NCI-H146 treated with DMSO at 0.1 percent for 48 hours (cell line): ENCODE data around the gene SLC13A3.

Experiments used
- DNase-seq: peaks from one replicate; lab custom pipeline; 2025; ENCODE audit not compliant: unreplicated experiment; lab: John Stamatoyannopoulos, UW

Gene SLC13A3

DNA sequence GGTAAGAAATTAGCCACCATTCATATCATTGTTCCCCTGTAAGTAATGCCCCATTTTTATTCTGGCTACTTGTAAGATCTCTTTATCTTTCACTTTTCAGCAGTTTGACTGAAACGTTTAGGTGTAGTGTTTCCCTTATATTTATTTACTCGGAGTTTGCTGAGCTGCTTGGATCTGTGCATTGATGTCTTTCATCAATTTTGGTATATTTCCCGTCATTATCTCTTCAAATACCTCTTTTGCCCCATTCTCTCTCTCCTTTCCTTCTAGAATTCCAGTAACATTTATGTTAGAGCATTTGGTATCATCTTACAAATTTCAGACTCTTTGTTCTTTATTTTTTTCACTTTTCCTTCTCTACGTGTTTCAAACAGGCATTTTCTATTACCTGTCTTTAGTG lies 9.2 kb upstream of the SLC13A3 start:
- no peak for DNase-seq

DNA sequence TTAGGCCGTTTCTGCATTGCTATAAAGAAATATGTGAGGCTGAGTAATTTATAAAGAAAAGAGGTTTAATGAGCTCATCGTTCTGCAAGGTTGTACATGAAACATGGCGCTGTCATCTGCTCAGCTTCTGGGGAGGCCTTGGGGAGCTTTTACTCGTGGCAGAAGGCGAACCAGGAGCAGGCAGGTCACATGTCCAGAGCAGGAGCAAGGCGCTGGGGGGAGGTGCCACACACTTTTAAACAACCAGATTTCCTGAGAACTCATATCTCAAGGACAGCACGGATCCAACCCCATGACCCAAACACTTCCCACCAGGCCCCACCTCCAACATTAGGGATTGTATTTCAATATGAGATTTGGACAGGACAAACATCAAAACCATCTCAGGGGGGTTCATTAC lies 6.4 kb upstream of the SLC13A3 start:
- no peak for DNase-seq

DNA sequence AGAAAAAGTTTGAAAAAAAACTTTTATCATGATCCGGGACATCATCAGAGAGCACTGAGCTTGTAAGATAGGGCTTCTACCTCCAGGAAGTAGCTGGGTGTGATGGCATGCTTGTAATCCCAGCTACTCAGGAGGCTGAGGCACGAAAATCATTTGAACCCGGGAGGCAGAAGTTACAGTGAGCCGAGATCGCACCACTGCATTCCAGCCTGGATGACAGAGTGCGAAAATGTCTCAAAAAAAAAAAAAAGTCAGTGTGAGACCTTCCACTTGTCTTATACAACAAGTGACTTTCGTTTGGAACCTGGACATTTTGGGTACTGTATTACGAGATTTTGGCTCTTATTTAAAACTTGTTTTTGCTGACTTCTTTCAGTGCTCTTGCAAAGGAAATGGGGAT lies 5.9 kb upstream of the SLC13A3 start:
- DNase-seq, result no peak

DNA sequence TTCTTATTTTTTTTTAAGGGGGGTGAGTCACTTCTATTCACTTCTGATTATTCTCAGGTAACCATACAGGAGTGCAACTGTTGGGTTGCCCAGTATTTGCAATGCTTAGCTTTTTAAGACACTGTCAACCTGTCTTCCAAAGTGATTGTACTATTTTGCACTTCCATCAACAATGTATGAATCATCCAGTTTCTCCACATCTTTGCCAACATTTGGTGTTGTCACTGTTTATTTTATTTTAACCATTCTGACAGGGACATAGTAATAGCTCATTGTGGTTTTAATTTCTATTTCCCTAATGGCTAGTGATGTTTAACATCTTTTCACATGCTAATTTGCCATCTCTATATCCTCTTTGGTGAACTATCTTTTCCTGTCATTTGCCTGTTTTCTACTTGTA lies 1.4 kb upstream of the SLC13A3 start:
- no peak for DNase-seq

DNA sequence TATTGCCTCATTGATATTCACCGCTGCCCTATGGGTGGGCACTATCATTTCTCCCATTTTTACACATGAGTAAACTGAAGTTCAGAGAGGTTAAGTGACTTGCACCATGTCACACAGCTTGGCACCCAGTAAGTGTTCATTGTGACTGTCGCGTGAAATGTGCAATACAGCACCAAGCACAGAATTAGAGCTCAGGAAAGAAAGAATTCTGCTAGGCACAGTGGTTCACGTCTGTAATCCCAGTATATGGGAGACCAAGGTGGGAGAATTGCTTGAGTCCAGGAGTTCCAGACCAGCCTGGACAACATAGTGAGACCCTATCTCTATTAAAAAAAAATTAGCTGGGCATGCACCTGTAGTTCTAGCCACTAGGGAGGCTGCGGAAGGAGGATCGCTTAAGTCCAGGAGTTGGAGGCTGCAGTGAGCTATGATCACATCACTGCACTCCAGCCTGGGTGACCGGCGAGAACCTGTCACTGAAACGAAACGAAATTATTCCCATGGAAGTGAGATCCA lies 626 bp downstream of the SLC13A3 start:
- no peak for DNase-seq

DNA sequence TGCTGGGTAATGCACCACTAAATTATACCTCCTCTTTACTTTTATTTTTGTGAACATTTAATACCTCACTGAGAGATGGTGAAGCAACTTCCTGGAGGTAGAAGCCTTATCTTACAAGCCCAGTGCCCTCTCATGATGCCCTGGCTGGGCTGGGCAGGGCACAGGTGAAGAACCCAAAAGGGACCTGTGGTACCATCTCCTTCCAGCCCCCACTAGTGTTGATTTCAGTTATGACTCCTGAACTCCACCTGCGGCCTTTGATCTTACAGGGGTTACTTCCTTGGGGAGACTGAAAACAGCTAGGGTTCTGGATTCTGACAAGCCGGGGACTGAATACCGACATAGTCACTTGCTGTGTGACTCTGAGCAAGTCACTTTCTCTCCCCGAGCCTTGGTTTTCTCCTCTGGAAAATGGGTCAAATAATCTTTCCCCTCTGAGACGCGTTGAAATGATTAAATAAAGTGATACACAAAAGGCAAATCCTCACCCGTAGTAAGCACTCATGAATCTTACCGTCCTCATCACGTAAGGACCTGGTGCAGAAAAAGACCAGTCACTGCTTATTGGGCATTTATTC lies 1.2 kb downstream of the SLC13A3 start:
- no peak for DNase-seq

DNA sequence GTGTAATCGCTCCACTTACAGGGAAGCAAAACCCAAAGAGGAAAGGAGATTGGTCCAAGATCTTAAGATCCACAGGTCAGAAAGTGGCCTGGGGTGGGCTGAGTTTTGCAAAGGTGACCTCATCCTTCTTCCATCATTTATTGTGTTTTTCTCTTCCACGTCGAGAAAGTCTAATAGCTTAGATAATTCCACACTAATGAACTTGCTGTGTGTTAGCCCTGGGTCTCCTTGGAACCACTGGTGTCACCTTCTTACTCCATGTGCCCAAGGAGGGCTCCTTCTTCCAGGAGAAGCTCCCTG lies 1.7 kb downstream of the SLC13A3 start:
- DNase-seq, result no peak

DNA sequence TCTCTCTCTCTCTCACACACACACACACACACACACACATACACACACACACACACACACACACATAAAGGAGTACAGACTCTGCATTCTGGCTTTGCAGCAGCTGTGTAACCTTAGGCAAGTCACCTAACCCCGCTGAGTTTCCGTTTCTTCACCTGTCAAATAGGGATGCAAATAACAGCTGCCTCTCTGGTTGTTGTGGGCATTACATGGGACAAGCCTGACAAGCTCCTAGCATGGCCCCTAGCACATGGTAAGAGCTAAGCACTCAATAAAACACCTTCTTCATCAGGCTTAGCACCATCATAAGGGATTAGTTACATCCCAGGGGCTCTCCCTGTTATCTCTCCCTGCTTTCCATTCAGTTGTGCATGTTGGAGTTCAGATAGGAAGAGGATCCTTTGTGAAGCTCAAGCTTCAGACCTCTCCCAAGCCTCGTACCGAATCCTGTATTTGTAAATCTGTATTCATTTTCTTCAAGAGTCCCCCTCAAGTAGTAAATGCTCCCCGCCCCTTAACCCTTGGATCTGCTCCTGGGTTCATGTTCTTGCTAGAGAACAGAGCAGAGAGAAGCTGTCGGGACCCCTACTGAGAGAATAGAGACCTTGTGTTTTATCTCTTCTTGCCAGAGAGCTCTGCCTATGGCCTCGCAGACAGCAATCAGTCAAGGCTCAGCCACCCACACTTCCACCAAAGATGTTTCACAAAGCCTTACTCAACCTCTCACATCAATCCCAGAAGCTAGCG lies 2.2 kb downstream of the SLC13A3 start:
- DNase-seq, result peak; percentile 60

DNA sequence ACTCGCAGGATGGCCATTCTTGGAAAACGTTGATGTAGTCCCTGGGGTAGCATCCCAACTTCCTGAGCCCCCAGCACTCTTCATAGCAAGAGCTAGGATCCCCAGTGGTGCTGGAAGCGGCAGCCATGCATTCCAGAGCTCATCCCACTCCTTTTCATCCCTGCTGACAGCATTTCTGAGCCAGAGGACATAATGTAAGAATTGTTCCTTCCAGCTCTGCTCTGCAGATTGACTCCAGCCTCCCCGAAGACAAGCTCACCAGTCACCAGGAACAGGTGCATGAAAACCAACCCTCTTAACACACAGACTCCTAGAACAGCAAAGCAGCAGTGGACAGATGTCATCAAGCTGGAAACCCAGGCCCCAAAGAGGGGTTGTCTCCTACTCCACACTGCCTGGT lies 3.8 kb downstream of the SLC13A3 start:
- DNase-seq, result no peak

DNA sequence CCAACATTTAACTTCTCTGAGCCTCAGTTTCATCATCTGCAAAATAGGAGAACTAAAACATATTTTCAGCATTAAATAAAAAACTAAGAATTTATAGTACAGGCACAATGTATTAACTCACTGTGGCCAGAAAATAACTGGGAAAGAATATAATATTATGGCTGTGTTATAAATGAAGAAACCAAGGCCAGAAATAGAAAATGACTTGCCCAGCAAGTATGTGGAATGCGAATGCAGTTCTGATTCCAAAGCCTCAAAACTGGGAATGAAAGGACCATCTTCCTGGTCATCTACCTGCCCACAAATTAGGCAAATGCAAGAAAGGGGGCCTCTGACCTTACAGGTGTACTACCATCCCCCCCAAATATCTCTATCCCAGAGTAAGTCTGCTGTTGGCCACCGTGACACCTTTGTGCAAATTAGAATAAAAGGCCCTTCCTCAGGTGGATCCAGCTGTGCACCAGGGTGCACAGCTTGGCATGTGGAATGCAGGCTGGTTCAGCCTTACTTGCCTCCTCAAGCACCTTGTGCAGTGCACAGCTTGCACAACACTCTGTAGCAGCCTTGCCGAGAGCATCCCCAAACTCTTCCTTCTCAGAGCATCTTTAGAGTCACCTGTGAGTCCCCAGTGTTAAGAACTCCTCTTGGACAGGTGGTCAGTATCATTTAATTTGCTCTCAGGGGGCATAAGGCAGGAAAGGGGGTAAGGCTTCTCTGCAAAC lies 4.4 kb downstream of the SLC13A3 start:
- DNase-seq, result no peak

DNA sequence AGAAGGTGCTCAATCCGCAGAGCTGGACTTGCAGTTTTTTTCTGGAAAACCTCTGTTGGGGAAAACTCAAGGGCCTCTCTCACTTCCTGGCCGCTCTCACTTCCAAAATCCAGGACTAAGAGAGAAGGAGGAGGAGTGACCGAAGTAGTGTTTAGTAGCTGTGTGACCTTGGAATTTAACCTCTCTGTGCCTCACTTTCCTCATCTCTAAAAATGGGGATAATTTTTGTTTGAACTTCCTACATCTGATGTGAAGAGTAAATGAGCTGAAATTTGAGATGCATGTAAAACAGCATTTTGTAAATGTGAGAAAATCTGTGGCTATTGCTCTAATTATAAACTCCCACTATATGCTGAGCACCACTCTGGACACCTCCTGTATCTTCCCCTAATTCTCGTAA lies 5.1 kb downstream of the SLC13A3 start:
- no peak for DNase-seq

DNA sequence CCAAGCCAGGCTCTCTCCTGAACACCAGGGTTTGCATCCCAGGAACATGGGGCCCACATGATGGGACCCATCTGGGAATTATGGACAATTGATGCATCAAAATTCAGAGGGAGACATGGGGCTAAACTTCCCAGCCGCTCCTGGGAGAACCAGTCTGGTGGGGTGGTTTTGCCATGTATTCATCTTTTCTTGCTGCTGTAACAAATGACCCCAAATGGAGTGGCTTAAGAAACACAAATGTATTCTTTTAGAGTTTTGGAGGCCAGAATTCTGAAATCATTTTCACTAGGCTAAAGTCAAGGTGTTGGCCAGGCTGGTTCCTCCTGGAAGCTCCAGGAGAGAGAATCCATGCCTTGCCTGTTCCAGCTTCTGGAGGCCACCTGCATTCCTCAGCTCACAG lies 6.5 kb downstream of the SLC13A3 start:
- no peak for DNase-seq

DNA sequence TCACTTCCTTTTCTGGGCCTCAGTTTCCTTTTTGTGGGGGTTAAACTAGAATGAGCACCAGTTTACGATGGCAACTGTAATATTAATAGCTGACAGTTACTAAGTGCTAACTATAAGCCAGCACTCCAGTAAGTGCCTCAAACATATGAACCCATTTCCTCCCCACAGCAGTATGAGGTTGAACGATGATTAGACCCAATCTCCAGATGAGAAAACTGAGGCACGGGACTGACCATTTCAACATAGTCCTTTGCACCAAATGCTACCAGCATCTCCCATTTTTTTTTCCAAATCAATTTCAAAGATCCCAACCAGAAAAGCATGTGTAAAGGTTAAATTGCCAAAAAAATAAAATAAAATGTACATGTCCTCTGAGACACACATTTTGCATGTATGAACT lies 7.1 kb downstream of the SLC13A3 start:
- DNase-seq, result no peak

DNA sequence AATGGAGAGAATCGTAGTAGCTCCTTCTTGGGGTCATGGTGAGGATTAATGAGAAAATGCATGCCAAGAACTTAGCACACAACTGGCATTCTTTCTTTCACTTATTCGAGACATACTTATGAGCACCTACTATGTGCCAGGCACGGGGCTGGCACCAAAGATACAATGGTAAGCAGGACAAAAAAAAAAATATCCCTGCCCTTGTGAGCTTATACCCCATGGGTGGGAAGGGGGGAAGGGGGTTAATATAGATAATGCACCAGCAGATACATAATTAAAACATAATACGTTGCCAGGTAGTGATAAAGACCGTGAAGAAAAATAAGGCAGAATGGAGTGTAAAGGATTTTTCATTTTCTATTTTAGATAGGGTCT lies 8.3 kb downstream of the SLC13A3 start:
- no peak for DNase-seq

DNA sequence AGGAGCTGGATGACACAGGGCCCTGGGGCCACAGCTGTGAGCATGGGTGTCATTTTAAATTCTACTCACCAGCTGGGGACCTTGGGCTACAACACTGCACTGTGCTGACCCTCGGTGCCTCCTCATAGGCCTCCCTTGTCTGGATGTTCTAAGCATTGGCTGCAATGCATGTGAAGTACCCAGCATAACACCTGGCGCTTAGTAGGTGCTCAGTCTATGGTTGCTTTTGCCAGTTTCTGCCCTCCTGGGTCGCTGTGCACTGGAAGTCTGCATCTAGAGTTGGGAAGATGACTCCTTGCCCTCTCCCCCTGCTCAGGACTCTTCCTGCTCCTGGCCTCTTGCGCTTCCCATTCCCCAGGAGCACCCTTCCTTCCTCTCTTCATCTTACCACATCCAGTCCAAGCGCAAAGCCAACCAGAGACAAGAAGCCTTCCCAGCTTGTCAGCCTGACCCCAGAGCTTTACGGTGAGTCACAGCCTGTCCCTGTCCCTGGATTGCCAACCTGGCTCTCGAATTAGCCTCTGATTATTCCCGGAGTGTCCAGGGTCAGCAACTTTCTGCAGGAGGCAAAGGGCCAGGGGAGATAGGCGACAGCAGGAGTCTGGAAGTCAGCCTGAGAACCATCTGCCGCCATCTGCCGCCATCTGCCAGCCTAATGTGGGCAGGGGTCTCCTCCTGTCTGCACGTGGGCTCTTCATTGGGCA lies 8.8 kb downstream of the SLC13A3 start:
- no peak for DNase-seq

DNA sequence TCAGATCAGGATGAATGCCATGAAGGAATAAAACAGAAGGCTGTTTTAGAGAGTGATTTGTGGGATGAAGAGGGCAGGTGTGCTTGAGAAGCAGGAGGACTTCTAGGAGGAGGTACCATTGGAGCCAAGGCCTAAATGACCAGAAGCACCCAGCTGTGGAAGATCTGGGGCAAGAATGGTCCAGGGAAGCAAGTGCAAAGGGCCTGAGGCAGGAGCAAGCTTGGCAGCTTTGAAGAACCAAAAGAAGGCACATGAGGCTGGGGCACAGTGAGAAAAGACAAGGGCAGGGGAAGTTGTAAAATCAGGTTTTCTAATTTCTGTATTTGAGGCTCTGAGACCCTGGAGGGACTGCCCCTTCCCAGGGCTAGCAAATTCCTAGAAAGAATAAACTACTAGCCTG lies 9.8 kb downstream of the SLC13A3 start:
- no peak for DNase-seq

DNA sequence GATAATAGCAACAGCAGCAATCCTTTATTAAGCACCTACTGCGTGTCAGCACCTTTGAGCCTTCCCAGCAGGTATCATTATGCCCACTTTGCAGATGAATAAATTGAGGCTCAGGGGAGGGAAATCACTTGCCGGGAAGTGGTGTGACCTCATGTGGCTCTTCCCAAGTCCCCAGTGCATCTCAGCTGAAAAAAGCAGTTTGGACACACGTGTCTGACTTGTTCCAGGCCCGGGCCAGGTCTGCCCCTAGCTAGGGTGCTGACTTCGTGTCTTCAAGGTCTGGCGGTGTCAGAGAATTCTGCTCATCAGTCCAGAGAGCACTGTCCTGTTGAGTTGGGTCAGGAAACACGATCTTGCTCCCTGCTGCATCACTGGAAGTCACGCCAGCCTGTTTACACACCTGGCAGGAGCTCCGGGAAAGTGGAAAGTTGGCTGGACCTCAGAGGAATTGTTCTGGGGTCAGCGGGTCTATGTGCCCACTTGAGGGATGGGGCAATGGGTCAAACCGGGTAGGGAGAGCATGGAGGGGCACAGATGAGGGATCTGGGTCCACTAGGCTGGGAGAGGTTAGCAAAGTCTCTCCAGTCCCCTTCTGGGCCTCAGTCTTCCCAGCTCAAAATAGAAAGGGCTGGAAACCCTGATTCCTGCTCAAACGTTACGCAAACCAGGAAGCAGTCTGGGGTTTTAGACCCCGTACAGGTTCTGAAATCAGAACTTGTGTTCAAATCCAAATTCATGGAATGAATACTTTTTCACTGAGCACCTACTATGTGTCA lies 10.5 kb downstream of the SLC13A3 start:
- peak; percentile 63 for DNase-seq

DNA sequence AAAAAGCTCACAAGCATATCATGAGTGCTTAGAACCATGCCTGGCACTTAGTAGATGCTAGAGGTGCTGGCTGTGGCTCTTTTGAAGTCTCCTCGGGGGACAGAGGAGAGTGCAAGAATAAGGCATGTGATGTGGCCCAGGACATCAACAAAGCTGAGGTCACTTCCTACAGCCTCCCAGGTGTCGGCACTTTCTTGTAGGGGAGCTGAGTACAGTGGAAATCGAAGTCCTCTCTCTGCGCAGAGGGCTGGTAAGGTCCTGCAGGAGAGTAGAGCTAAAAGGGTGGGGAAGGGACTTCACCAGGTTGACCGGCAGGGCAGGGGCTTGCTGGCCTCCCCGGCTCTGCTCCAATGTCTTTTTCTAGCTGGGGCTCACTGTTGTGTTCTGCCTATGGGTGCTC lies 11.2 kb downstream of the SLC13A3 start:
- no peak for DNase-seq

DNA sequence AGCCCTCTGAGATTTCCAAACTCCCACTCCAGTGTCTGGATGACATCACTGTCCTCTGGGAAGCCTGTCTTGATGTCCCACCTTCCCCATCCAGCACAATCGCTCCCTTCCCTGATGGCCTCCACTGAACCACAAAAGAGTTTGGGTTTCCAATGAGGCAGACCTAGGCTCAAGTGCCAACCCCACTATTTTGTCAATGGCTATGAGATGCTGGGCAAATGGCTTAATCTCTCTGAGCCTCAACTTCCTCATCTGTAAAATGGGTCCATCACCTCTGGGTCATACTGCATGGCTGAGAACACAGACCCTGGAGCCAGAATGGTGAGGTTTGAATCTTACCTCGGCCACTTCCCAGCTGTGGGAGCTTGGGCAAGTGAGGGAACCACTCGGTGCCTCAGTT lies 11.7 kb downstream of the SLC13A3 start:
- no peak for DNase-seq

DNA sequence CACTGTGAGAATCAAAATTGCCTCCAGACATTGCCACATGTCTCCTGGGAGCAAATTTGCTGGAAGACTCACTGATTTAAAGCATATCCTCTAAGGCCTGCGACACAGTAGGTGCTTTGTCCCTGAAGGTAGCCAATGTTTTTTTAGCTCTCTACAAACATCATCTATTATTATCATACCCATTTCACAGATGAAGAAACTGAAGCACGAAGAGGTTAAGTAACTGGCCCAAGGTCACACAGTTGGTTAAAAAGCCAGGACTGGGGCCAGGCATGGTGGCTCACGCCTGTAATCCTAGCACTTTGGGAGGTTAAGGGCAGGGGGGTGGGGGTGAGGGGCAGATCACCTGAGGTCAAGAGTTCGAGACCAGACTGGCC lies 12.4 kb downstream of the SLC13A3 start:
- DNase-seq, result no peak
